ENCODE results near the gene GATA6.

DNA sequence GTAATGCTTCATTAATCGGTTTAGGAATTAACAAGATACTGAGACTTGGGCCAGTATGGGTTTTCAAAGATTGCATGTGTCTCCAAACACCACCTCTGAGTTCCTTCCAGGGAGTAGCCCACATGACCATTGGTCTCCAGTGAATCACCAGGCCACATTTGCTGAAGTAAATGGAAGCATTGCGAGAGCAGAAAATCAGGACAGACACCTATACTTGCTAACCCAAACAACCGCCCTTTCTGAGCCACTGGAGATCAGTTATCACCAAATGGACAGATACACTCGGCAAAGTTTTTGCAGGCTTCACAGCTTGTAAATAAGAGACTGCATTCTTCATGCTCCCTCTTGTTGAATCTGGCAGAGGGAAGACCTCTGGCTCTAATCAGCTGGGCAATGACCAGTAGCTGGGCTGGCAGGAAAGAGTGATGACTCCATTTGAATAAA, 40.9 kb downstream of the GATA6 start:
- TF ChIP-seq CTCF (IDR thresholded peaks at IDR 0.05; ENCODE audit: low read depth, low read length) (no peak), POLR2A (IDR thresholded peaks at IDR 0.05; ENCODE audit: extremely low read depth, insufficient read length) (no peak)
